Suprapubic skin (tissue), 4 donors: Measurements from ENCODE around the gene PXDC1. TPM values are rescaled to one million over a fixed set of nuclear protein-coding genes. Genes with fewer than 3 reads are reported as not detected.

ENCODE experiments used
- DNase-seq, 2 donors: peaks; one replicate each; pipeline ENCODE4 v3.0.0-alpha.2; 2019; ENCODE audit warnings: low spot score in 2 of 2
- H3K27ac ChIP-seq: fragments of 200-600 bp; sonication (generic); one replicate; pipeline ENCODE4 v1.5.1; 2019
- H3K27me3 ChIP-seq: fragments of 200-600 bp; sonication (generic); one replicate; pipeline ENCODE4 v1.5.1; 2019
- H3K36me3 ChIP-seq: fragments of 200-600 bp; sonication (generic); one replicate; pipeline ENCODE4 v1.5.1; 2019
- H3K4me1 ChIP-seq: fragments of 200-600 bp; sonication (generic); one replicate; pipeline ENCODE4 v1.5.1; 2019
- H3K4me3 ChIP-seq: fragments of 200-600 bp; sonication (generic); one replicate; pipeline ENCODE4 v1.5.1; 2019; ENCODE audit warnings: mild to moderate bottlenecking
- H3K9me3 ChIP-seq: fragments of 200-600 bp; sonication (generic); one replicate; pipeline ENCODE4 v1.5.1; 2019
- CTCF ChIP-seq, 2 donors: fragments of 200-600 bp in 1 of 2; fragments of 450-650 bp in 1 of 2; sonication (generic) in 1 of 2; IDR thresholded peaks; one replicate each; pipeline ENCODE4 v1.5.1; 2016 to 2019; ENCODE audit warnings: antibody characterized with exemption in 2 of 2, mild to moderate bottlenecking in 1 of 2, moderate library complexity in 1 of 2
- EP300 ChIP-seq: sonication (generic); formaldehyde crosslinking; IDR thresholded peaks from one replicate; pipeline ENCODE4 v1.6.1; 2017; ENCODE audit warnings: antibody characterized with exemption
- POLR2A ChIP-seq, 2 donors: fragments of 450-650 bp; IDR thresholded peaks; one replicate each; pipeline ENCODE4 v1.6.1; 2017; ENCODE audit warnings: antibody characterized with exemption in 2 of 2, mild to moderate bottlenecking in 2 of 2, moderate library complexity in 2 of 2
- POLR2AphosphoS5 ChIP-seq, 3 donors: sonication (generic); formaldehyde crosslinking; IDR thresholded peaks; one replicate each; pipeline ENCODE4 v1.6.1; 2017; ENCODE audit warnings: antibody characterized with exemption in 3 of 3
- WGBS: methylation state at CpG from one replicate; pipeline ENCODE4 v1.1.5; 2018; 5-methylcytosine and 5-hydroxymethylcytosine counted together
- total RNA-seq, 4 donors: library from RNA; depleted of rRNA; stranded (reverse); fragments of >200 nt; gene quantifications; one replicate each; pipeline ENCODE4 v1.1.0, GENCODE V29; 2016

Gene PXDC1
- total RNA-seq, 4 donors from 2014 or later = 63.1 to 108 (median 68.5) TPM

GRCh38 chr6:3706547-3706946 is 45.0 kb downstream of the PXDC1 start:
- Histone ChIP-seq H3K36me3 (no peaks in the 10 kb centered on the region), H3K9me3 (no peaks in the 10 kb centered on the region), H3K27me3 (no peaks in the 10 kb centered on the region), H3K27ac (no peak overlapping the region), H3K4me3 (no peak overlapping the region), H3K4me1 (no peaks in the 10 kb centered on the region)
- WGBS = 89% methylated on average over 4 of the region's 4 CpGs
- no peak for DNase-seq
- TF ChIP-seq POLR2AphosphoS5 (IDR thresholded peaks at IDR 0.05) = no peak
- TF ChIP-seq EP300 = no peak
- TF ChIP-seq CTCF (IDR thresholded peaks at IDR 0.05) = no peak
- TF ChIP-seq POLR2A (IDR thresholded peaks at IDR 0.05) = no peak

GRCh38 chr6:3701631-3702030 is 49.9 kb downstream of the PXDC1 start:
- no peaks in the 10 kb centered on the region for H3K9me3 ChIP-seq
- H3K27me3 ChIP-seq = no peaks in the 10 kb centered on the region
- WGBS = 66% methylated on average over 5 of the region's 5 CpGs
- H3K36me3 ChIP-seq = no peaks in the 10 kb centered on the region
- TF ChIP-seq CTCF (IDR thresholded peaks at IDR 0.05) (no peak), EP300 (no peak), POLR2AphosphoS5 (IDR thresholded peaks at IDR 0.05) (no peak), POLR2A (IDR thresholded peaks at IDR 0.05) (no peak)
- peaks cover 3% of the 10 kb centered on the region for H3K4me1 ChIP-seq
- no peak overlapping the region for H3K4me3 ChIP-seq
- DNase-seq = no peak
- no peak overlapping the region for H3K27ac ChIP-seq

- Histone ChIP-seq H3K4me1 (peaks cover 3% of the 10 kb centered on the region), H3K4me3 (no peak overlapping the region), H3K36me3 (no peaks in the 10 kb centered on the region), H3K27ac (no peak overlapping the region), H3K9me3 (no peaks in the 10 kb centered on the region), H3K27me3 (no peaks in the 10 kb centered on the region)
- DNase-seq = no peak
- WGBS = 89% methylated on average over 3 of the region's 3 CpGs
- TF ChIP-seq POLR2A (IDR thresholded peaks at IDR 0.05) (no peak), CTCF (IDR thresholded peaks at IDR 0.05) (no peak), POLR2AphosphoS5 (IDR thresholded peaks at IDR 0.05) (no peak), EP300 (no peak)
Observed at GRCh38 chr6:3699231-3699630, 52.3 kb downstream of the PXDC1 start.

- Histone ChIP-seq H3K4me3 (no peak overlapping the region), H3K27me3 (no peaks in the 10 kb centered on the region), H3K9me3 (no peaks in the 10 kb centered on the region), H3K4me1 (peaks cover 3% of the 10 kb centered on the region), H3K27ac (no peak overlapping the region), H3K36me3 (no peaks in the 10 kb centered on the region)
- no peak for DNase-seq
- 98% methylated on average over 5 of the region's 5 CpGs for WGBS
- no peak for TF ChIP-seq POLR2A (IDR thresholded peaks at IDR 0.05)
- no peak for TF ChIP-seq POLR2AphosphoS5 (IDR thresholded peaks at IDR 0.05)
- no peak for TF ChIP-seq EP300
- no peak for TF ChIP-seq CTCF (IDR thresholded peaks at IDR 0.05)
Observed at GRCh38 chr6:3698021-3698420, 53.5 kb downstream of the PXDC1 start.

- H3K36me3 ChIP-seq = no peaks in the 10 kb centered on the region
- no peak for DNase-seq
- WGBS = 92% methylated on average over 1 of the region's 1 CpG
- H3K4me1 ChIP-seq = peaks cover 3% of the 10 kb centered on the region
- H3K9me3 ChIP-seq = no peaks in the 10 kb centered on the region
- no peak overlapping the region for H3K27ac ChIP-seq
- H3K27me3 ChIP-seq = no peaks in the 10 kb centered on the region
- H3K4me3 ChIP-seq = no peak overlapping the region
- TF ChIP-seq POLR2A (IDR thresholded peaks at IDR 0.05) = no peak
- TF ChIP-seq CTCF (IDR thresholded peaks at IDR 0.05) = no peak
Observed at GRCh38 chr6:3697609-3698008, 53.9 kb downstream of the PXDC1 start.
